H1 (cell line): Measurements from ENCODE around the gene TTLL9.

Experiments used
- CHD2 ChIP-seq: IDR thresholded peaks from 2 replicates; pipeline ENCODE4 v1.6.1; 2012; ENCODE audit warnings: low read length, improper control_type of control experiment
- CTCF ChIP-seq, 3 experiments: IDR thresholded peaks; 1 replicate in 2 of 3; 2 replicates in 1 of 3; pipeline versions ENCODE4 v1.5.1 to v1.6.1; 2011; ENCODE audit warnings: low read length in 3 of 3, mild to moderate bottlenecking in 3 of 3, inconsistent platforms in 2 of 3, low read depth in 1 of 3, moderate library complexity in 1 of 3; ENCODE audit not compliant: insufficient read depth in 1 of 3; ENCODE audit errors: control extremely low read depth in 1 of 3
- FOSL1 ChIP-seq: IDR thresholded peaks from 2 replicates; pipeline ENCODE4 v1.6.1; 2011; ENCODE audit warnings: mild to moderate bottlenecking, low read depth, low read length, moderate library complexity; ENCODE audit not compliant: insufficient read depth
- HDAC6 ChIP-seq: IDR thresholded peaks from one replicate; pipeline ENCODE4 v1.7.1; 2012; ENCODE audit warnings: low read depth, mild to moderate bottlenecking, inconsistent platforms, low read length, moderate library complexity
- MAX ChIP-seq: IDR thresholded peaks from 2 replicates; pipeline ENCODE4 v1.6.1; 2012; ENCODE audit warnings: inconsistent platforms
- POLR2A ChIP-seq, 2 experiments: IDR thresholded peaks; 1 replicate in 1 of 2; 2 replicates in 1 of 2; pipeline ENCODE4 v1.6.1; 2011; ENCODE audit warnings: low read depth in 2 of 2, low read length in 2 of 2, mild to moderate bottlenecking in 2 of 2; ENCODE audit errors: control extremely low read depth in 1 of 2
- RBBP5 ChIP-seq: IDR thresholded peaks from 2 replicates; pipeline ENCODE4 v1.7.1; 2012; ENCODE audit warnings: low read depth, mild to moderate bottlenecking, inconsistent platforms, low read length, moderate library complexity, borderline replicate concordance
- RXRA ChIP-seq: IDR thresholded peaks from 2 replicates; pipeline ENCODE4 v1.6.1; 2011; ENCODE audit warnings: low read depth, mild to moderate bottlenecking, low read length, moderate library complexity; ENCODE audit not compliant: insufficient read depth
- TAF1 ChIP-seq: IDR thresholded peaks from 2 replicates; pipeline ENCODE4 v1.6.1; 2011; ENCODE audit warnings: mild to moderate bottlenecking, low read depth, low read length
- TEAD4 ChIP-seq: IDR thresholded peaks from 2 replicates; pipeline ENCODE4 v1.6.1; 2012; ENCODE audit warnings: low read depth, low read length, inconsistent platforms, mixed read lengths
- TF ChIP-seq, protein P1 (sequence below): IDR thresholded peaks from 2 replicates; pipeline ENCODE4 v1.6.1; 2011; ENCODE audit warnings: low read depth, mild to moderate bottlenecking, low read length; ENCODE audit not compliant: insufficient read depth

- TF ChIP-seq RBBP5: no peak
- no peak for TF ChIP-seq HDAC6
- no peak for TF ChIP-seq TAF1
- TF ChIP-seq MAX: no peak
- TF ChIP-seq CTCF (IDR thresholded peaks at IDR 0.05; ENCODE audit: control extremely low read depth in 1 of 3, insufficient read depth in 1 of 3, low read depth in 1 of 3, low read length in 3 of 3): no peak
- TF ChIP-seq, protein P1, sequence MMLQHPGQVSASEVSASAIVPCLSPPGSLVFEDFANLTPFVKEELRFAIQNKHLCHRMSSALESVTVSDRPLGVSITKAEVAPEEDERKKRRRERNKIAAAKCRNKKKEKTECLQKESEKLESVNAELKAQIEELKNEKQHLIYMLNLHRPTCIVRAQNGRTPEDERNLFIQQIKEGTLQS: no peak
- no peak for TF ChIP-seq FOSL1
- TF ChIP-seq POLR2A (IDR thresholded peaks at IDR 0.05; ENCODE audit: control extremely low read depth in 1 of 2, low read depth in 2 of 2, low read length in 2 of 2): no peak
- no peak for TF ChIP-seq TEAD4
- TF ChIP-seq RXRA: no peak
- TF ChIP-seq CHD2: no peak
These were observed 27.8 kb upstream of the TTLL9 start for GRCh38 chr20:31842471-31843157.
